Measurements from ENCODE around the gene PKIB.

GRCh38 chr6:122620428-122620827, 10.2 kb downstream of the PKIB start:
- no peak for TF ChIP-seq CTCF (IDR thresholded peaks at IDR 0.05)
- TF ChIP-seq EZH2phosphoT487 (IDR thresholded peaks at IDR 0.05), result no peak

All from neural progenitor cell (in vitro differentiated cells).